Osteocyte (in vitro differentiated cells): Measurements from ENCODE around the gene MANBA. TPM values are rescaled to one million over a fixed set of nuclear protein-coding genes. Genes with fewer than 3 reads are reported as not detected.

Experiments used
- DNase-seq: peaks from one replicate; pipeline ENCODE4 v3.0.0; 2021; ENCODE audit warnings: mixed read lengths; ENCODE audit not compliant: unreplicated experiment; ENCODE audit errors: extremely low spot score
- H3K27ac Mint-ChIP-seq: one replicate; pipeline ENCODE4 v1.8.0; 2021; ENCODE audit warnings: mild to moderate bottlenecking, mixed read lengths; ENCODE audit not compliant: unreplicated experiment
- H3K27me3 Mint-ChIP-seq: one replicate; pipeline ENCODE4 v1.8.0; 2021; ENCODE audit warnings: mixed read lengths; ENCODE audit not compliant: unreplicated experiment
- H3K36me3 Mint-ChIP-seq: one replicate; pipeline ENCODE4 v1.8.0; 2021; ENCODE audit warnings: mixed read lengths; ENCODE audit not compliant: unreplicated experiment
- H3K4me1 Mint-ChIP-seq: one replicate; pipeline ENCODE4 v1.8.0; 2021; ENCODE audit warnings: mixed read lengths; ENCODE audit not compliant: unreplicated experiment
- H3K4me3 Mint-ChIP-seq: one replicate; pipeline ENCODE4 v1.8.0; 2021; ENCODE audit warnings: mild to moderate bottlenecking, moderate library complexity, mixed read lengths; ENCODE audit not compliant: unreplicated experiment
- H3K9me3 Mint-ChIP-seq: one replicate; pipeline ENCODE4 v1.8.0; 2021; ENCODE audit warnings: mixed read lengths; ENCODE audit not compliant: unreplicated experiment
- CTCF ChIP-seq: fragments of 200-600 bp; sonication (generic); IDR thresholded peaks from 2 replicates; pipeline ENCODE4 v1.5.0; 2021; ENCODE audit warnings: antibody characterized with exemption, mild to moderate bottlenecking, moderate library complexity
- total RNA-seq: library from RNA; stranded (reverse); gene quantifications from 2 replicates; pipeline ENCODE4 v1.2.1, GENCODE V29; 2021

The MANBA gene
- total RNA-seq, 1 donor from 2014 or later, result 26.1 TPM

GRCh38 chr4:102600689-102601088, 160.1 kb downstream of the MANBA start:
- DNase-seq, result no peak
- H3K27ac Mint-ChIP-seq, result no peak overlapping the region
- peaks cover 26% of the 10 kb centered on the region for H3K4me1 Mint-ChIP-seq
- no peaks in the 10 kb centered on the region for H3K9me3 Mint-ChIP-seq
- no peaks in the 10 kb centered on the region for H3K27me3 Mint-ChIP-seq
- no peak overlapping the region for H3K4me3 Mint-ChIP-seq
- no peak for TF ChIP-seq CTCF
- H3K36me3 Mint-ChIP-seq, result peaks cover 53% of the 10 kb centered on the region

GRCh38 chr4:102599886-102600285, 160.9 kb downstream of the MANBA start:
- H3K27ac Mint-ChIP-seq, result no peak overlapping the region
- TF ChIP-seq CTCF, result no peak
- H3K9me3 Mint-ChIP-seq, result no peaks in the 10 kb centered on the region
- H3K4me1 Mint-ChIP-seq, result peaks cover 26% of the 10 kb centered on the region
- no peak for DNase-seq
- H3K27me3 Mint-ChIP-seq, result no peaks in the 10 kb centered on the region
- H3K36me3 Mint-ChIP-seq, result peaks cover 56% of the 10 kb centered on the region
- no peak overlapping the region for H3K4me3 Mint-ChIP-seq

DNA sequence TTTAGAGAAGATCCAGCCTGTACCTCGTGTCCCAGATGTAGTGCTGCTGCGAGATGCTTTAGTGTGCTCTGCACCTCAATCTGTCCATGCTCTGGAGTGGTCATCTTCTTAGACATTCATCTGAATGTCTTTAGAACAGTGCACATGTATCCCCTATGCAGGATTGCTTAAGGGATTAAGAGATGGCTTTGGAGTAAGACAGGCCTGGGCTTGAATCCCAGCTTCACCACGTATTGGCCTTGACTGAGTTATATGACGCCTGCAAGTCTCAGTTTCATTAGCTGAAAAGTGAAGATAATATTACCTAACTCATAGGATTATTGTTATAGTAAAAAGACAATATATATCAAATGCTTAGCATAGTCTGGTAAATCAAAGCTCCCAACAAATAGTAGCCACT, 161.3 kb downstream of the MANBA start:
- Mint-ChIP-seq H3K9me3 (no peaks in the 10 kb centered on the region), H3K27ac (peak overlapping the region; percentile 32), H3K36me3 (peaks cover 55% of the 10 kb centered on the region), H3K27me3 (no peaks in the 10 kb centered on the region), H3K4me3 (no peak overlapping the region), H3K4me1 (peaks cover 26% of the 10 kb centered on the region)
- TF ChIP-seq CTCF, result no peak
- no peak for DNase-seq

- Mint-ChIP-seq H3K27me3 (no peaks in the 10 kb centered on the region), H3K9me3 (no peaks in the 10 kb centered on the region), H3K27ac (peak overlapping the region; percentile 58), H3K4me3 (no peak overlapping the region), H3K36me3 (peaks cover 58% of the 10 kb centered on the region), H3K4me1 (peaks cover 26% of the 10 kb centered on the region)
- DNase-seq, result no peak
- TF ChIP-seq CTCF, result no peak
Measured at GRCh38 chr4:102598762-102599374, 161.9 kb downstream of the MANBA start.

- H3K9me3 Mint-ChIP-seq, result no peaks in the 10 kb centered on the region
- peaks cover 26% of the 10 kb centered on the region for H3K4me1 Mint-ChIP-seq
- peak overlapping the region; percentile 58 for H3K27ac Mint-ChIP-seq
- no peak for TF ChIP-seq CTCF
- H3K36me3 Mint-ChIP-seq, result peaks cover 53% of the 10 kb centered on the region
- no peak overlapping the region for H3K4me3 Mint-ChIP-seq
- DNase-seq, result no peak
- no peaks in the 10 kb centered on the region for H3K27me3 Mint-ChIP-seq
Measured at GRCh38 chr4:102598086-102598761, 162.5 kb downstream of the MANBA start.
